Measurements from ENCODE around the gene AGO1. TPM values are rescaled to one million over a fixed set of nuclear protein-coding genes. Genes with fewer than 3 reads are reported as not detected.
A peak's percentile ranks its signal among the peaks of the same experiment; 100 is the strongest.

AGO1 gene
- total RNA-seq, 2 donors from 2014 or later, result 5.6 to 13.2 TPM

GRCh38 chr1:35929730-35930592, 47.0 kb downstream of the AGO1 start:
- TF ChIP-seq POLR2A (IDR thresholded peaks at IDR 0.05), result no peak
- TF ChIP-seq, protein P1, sequence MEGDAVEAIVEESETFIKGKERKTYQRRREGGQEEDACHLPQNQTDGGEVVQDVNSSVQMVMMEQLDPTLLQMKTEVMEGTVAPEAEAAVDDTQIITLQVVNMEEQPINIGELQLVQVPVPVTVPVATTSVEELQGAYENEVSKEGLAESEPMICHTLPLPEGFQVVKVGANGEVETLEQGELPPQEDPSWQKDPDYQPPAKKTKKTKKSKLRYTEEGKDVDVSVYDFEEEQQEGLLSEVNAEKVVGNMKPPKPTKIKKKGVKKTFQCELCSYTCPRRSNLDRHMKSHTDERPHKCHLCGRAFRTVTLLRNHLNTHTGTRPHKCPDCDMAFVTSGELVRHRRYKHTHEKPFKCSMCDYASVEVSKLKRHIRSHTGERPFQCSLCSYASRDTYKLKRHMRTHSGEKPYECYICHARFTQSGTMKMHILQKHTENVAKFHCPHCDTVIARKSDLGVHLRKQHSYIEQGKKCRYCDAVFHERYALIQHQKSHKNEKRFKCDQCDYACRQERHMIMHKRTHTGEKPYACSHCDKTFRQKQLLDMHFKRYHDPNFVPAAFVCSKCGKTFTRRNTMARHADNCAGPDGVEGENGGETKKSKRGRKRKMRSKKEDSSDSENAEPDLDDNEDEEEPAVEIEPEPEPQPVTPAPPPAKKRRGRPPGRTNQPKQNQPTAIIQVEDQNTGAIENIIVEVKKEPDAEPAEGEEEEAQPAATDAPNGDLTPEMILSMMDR (IDR thresholded peaks at IDR 0.05), result no peak
- 0 to 2% methylated on average over 15 of the region's 15 CpGs for WGBS, 2 donors
- intact Hi-C loops (cut with DNase I), result no loop called here
- peak overlapping the region; percentile 90 to 99 (median 94) for H3K27ac ChIP-seq
- DNase-seq, result peak; percentile 46 to 63 (median 54)
- no peaks in the 10 kb centered on the region for H3K36me3 ChIP-seq (replicated peaks in 1 of 2; ENCODE audit: insufficient read depth in 1 of 2, low read depth in 2 of 2)
- no peaks in the 10 kb centered on the region for H3K9me3 ChIP-seq
- peak overlapping the region; percentile 65 to 82 for H3K4me3 ChIP-seq
- H3K27me3 ChIP-seq, result no peaks in the 10 kb centered on the region
- peak; percentile 51 for ATAC-seq
- H3K4me1 ChIP-seq, result peaks cover 25% of the 10 kb centered on the region

GRCh38 chr1:35930593-35931445, 47.8 kb downstream of the AGO1 start, which contains the start of gene AGO3:
Gene AGO3 (plus strand): TSS chr1:35931105. CDS start chr1:35931427, 322 bp downstream.
- DNase-seq, result peak; percentile 77 to 85 (median 81)
- Histone ChIP-seq H3K9me3 (no peaks in the 10 kb centered on the region), H3K27ac (peak within 1 kb of the TSS; percentile 90 to 99 (median 94)), H3K36me3 (replicated peaks in 1 of 2; ENCODE audit: insufficient read depth in 1 of 2, low read depth in 2 of 2) (no peaks in the 10 kb centered on the region), H3K27me3 (no peaks in the 10 kb centered on the region), H3K4me3 (peak within 1 kb of the TSS; percentile 65 to 82), H3K4me1 (peaks cover 25% of the 10 kb centered on the region)
- WGBS, 2 donors, result 0% methylated on average over 10 to 102 of the region's 112 CpGs
- intact Hi-C loops (cut with DNase I), result no loop called here
- peak; percentile 90 for ATAC-seq
- TF ChIP-seq, protein P1 (IDR thresholded peaks at IDR 0.05), result peak in 1 of 7 experiments; percentile 1
- TF ChIP-seq POLR2A (IDR thresholded peaks at IDR 0.05), result peak; percentile 73 to 84 (median 78)

DNA sequence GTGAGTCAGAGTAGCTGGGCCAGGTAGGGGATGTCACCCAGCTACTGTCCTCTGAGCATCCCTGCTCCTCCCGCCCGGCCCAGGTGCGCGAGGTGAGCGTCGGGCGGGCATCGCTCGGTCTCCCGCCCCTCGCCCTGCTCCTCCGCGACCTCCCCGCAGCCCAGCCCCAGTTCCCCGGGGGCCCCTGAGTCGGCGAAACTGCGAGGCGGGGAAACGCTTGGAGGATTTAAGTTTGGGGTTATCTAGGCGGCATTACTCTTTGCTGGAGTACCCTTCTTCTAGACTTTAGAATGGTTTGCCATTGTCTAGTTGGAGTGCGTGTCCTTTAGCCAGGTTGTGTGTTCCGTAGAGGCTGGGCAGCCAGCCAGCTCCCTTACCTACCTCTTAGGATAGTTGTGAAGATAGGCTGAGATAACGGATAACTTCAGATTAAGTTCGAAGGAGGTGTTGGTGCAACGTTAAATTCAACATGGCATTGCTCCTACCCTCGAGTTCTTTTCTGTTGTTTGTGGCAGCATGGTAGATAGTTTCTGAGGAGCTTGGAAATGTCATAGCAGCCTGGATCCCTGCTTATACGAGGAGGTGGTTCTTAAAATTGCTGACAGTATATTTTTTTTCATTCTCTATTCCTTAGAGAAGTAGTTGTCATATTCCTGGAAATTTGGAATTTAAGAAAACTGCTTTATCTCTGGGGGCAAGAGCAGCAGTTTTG, 48.6 kb downstream of the AGO1 start:
- TF ChIP-seq POLR2A (IDR thresholded peaks at IDR 0.05), result no peak
- TF ChIP-seq, protein P1 (IDR thresholded peaks at IDR 0.05), result no peak

DNA sequence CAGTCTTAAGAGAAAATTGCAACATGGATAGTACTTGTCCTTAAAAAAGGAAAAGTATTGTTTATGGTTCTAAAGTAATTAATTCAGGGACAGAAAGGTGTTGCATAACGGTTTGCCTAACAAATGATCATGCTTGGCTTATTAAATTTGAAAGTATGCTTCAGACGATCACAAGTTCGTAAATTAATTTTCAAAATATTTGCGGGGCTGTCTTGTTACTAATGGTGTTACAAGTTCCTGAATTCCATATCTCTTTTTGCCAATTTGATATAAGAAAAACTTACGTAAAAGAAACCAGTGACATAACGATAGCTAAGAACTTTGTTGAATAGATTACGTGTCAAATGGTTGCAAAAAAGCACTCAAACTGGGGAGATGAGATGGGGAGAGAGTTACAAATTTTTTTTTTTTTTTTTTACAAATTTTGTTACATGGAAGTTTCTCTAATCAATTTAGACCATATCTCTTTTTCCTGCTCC, 49.2 kb downstream of the AGO1 start:
- H3K4me3 ChIP-seq, result no peak overlapping the region
- no peak for ATAC-seq
- WGBS, 2 donors, result 20 to 27% methylated on average over 7 of the region's 7 CpGs
- H3K27ac ChIP-seq, result peak overlapping the region in 2 of 4 donors; percentile 92 to 96
- no peaks in the 10 kb centered on the region for H3K9me3 ChIP-seq
- no peak for TF ChIP-seq POLR2A (IDR thresholded peaks at IDR 0.05)
- TF ChIP-seq, protein P1 (IDR thresholded peaks at IDR 0.05), result no peak
- no peaks in the 10 kb centered on the region for H3K27me3 ChIP-seq
- H3K4me1 ChIP-seq, result peaks cover 25% of the 10 kb centered on the region
- intact Hi-C loops (cut with DNase I), result no loop called here
- no peak for DNase-seq
- no peaks in the 10 kb centered on the region for H3K36me3 ChIP-seq (replicated peaks in 1 of 2; ENCODE audit: insufficient read depth in 1 of 2, low read depth in 2 of 2)

More for the DNA sequence above, 48.6 kb downstream of the AGO1 start:
- DNase-seq (peak; percentile 36 to 63 (median 44)), ATAC-seq (peak; percentile 16)
- WGBS, 2 donors, result 0 to 1% methylated on average over 19 to 27 of the region's 28 CpGs
- intact Hi-C loops (cut with DNase I), result no loop called here
- Histone ChIP-seq H3K36me3 (replicated peaks in 1 of 2; ENCODE audit: insufficient read depth in 1 of 2, low read depth in 2 of 2) (no peaks in the 10 kb centered on the region), H3K27me3 (no peaks in the 10 kb centered on the region), H3K9me3 (no peaks in the 10 kb centered on the region), H3K27ac (peak overlapping the region; percentile 90 to 99 (median 94)), H3K4me1 (peaks cover 25% of the 10 kb centered on the region), H3K4me3 (peak overlapping the region; percentile 65 to 82)
